Breast epithelium (tissue), 3 donors: ENCODE data around the gene GLB1L2.

Experiments used
- POLR2AphosphoS5 ChIP-seq, 3 donors: sonication (generic); formaldehyde crosslinking; IDR thresholded peaks; one replicate each; pipeline ENCODE4 v1.6.1; 2017; ENCODE audit warnings: antibody characterized with exemption in 3 of 3
- TF ChIP-seq, protein P1 (sequence below), 3 donors: fragments of 450-650 bp; IDR thresholded peaks; one replicate each; pipeline ENCODE4 v1.5.1; 2016 to 2017; ENCODE audit warnings: antibody characterized with exemption in 3 of 3, mild to moderate bottlenecking in 3 of 3, moderate library complexity in 3 of 3

DNA sequence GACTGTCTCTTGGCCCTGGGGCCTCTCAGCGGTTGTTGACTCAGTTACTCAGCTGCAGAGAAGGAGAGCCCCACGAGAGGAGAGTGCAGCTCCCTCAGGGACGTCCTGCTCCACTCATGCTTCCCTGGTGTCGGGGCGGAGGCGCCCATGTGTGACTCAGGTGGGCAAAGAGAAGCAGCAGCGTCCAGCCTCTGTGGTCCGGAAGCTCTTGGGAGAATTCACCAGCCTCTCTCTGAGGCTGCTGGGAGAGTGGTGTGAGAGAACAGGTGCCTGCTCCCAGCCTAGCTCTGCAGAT lies 25.7 kb downstream of the GLB1L2 start:
- TF ChIP-seq, protein P1, sequence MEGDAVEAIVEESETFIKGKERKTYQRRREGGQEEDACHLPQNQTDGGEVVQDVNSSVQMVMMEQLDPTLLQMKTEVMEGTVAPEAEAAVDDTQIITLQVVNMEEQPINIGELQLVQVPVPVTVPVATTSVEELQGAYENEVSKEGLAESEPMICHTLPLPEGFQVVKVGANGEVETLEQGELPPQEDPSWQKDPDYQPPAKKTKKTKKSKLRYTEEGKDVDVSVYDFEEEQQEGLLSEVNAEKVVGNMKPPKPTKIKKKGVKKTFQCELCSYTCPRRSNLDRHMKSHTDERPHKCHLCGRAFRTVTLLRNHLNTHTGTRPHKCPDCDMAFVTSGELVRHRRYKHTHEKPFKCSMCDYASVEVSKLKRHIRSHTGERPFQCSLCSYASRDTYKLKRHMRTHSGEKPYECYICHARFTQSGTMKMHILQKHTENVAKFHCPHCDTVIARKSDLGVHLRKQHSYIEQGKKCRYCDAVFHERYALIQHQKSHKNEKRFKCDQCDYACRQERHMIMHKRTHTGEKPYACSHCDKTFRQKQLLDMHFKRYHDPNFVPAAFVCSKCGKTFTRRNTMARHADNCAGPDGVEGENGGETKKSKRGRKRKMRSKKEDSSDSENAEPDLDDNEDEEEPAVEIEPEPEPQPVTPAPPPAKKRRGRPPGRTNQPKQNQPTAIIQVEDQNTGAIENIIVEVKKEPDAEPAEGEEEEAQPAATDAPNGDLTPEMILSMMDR (IDR thresholded peaks at IDR 0.05) = no peak
- TF ChIP-seq POLR2AphosphoS5 (IDR thresholded peaks at IDR 0.05) = no peak
